HepG2 (cell line): ENCODE results near the gene GNA14.

Experiments used
- FOSL1 ChIP-seq: sonication (generic); formaldehyde crosslinking; IDR thresholded peaks from 2 replicates; pipeline ENCODE4 v1.9.0; 2021; ENCODE audit warnings: missing genetic modification reagents, borderline replicate concordance
- POLR2A ChIP-seq, 2 experiments: IDR thresholded peaks; 2 replicates each; pipeline ENCODE4 v1.6.1; 2011; ENCODE audit warnings: low read depth in 2 of 2, low read length in 2 of 2, mild to moderate bottlenecking in 1 of 2, moderate library complexity in 1 of 2; ENCODE audit not compliant: insufficient read depth in 1 of 2
- XBP1 ChIP-seq: sonication (generic); formaldehyde crosslinking; IDR thresholded peaks from 2 replicates; pipeline ENCODE4 v1.5.0; 2020; ENCODE audit warnings: missing genetic modification reagents
- TF ChIP-seq, protein P1 (sequence below): sonication (generic); formaldehyde crosslinking; IDR thresholded peaks from 2 replicates; pipeline ENCODE4 v1.5.0; 2020; ENCODE audit warnings: mild to moderate bottlenecking, missing genetic modification reagents, moderate library complexity
- TF ChIP-seq, protein P2 (sequence below): sonication (generic); formaldehyde crosslinking; IDR thresholded peaks from 2 replicates; pipeline ENCODE4 v1.4.0; 2020; ENCODE audit warnings: missing genetic modification reagents

DNA sequence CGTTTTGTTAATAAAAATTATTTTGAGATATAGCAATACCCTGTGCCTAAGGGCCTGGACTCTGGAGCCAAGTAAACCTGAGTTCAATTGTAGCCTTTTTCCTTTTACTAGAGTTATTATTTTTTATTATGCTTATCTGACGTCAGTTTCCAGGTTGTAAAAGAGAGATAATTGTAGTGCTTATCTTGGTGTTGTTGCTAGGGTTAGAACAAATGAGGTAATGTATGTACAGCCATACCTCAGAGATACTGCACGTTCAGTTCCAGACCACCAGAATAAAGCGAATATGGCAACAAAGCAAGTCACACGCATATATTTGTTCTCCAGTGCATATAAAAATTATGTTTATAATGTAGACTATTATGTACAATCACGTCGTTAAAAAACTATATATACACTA is 255.8 kb downstream of the GNA14 start:
- TF ChIP-seq, protein P1, sequence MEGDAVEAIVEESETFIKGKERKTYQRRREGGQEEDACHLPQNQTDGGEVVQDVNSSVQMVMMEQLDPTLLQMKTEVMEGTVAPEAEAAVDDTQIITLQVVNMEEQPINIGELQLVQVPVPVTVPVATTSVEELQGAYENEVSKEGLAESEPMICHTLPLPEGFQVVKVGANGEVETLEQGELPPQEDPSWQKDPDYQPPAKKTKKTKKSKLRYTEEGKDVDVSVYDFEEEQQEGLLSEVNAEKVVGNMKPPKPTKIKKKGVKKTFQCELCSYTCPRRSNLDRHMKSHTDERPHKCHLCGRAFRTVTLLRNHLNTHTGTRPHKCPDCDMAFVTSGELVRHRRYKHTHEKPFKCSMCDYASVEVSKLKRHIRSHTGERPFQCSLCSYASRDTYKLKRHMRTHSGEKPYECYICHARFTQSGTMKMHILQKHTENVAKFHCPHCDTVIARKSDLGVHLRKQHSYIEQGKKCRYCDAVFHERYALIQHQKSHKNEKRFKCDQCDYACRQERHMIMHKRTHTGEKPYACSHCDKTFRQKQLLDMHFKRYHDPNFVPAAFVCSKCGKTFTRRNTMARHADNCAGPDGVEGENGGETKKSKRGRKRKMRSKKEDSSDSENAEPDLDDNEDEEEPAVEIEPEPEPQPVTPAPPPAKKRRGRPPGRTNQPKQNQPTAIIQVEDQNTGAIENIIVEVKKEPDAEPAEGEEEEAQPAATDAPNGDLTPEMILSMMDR (CRISPR knock-in tag), result no peak
- TF ChIP-seq XBP1 (CRISPR knock-in tag) (no peak), POLR2A (IDR thresholded peaks at IDR 0.05; ENCODE audit: insufficient read depth in 1 of 2, low read depth in 2 of 2, low read length in 2 of 2) (no peak), FOSL1 (CRISPR knock-in tag) (no peak)
- TF ChIP-seq, protein P2, sequence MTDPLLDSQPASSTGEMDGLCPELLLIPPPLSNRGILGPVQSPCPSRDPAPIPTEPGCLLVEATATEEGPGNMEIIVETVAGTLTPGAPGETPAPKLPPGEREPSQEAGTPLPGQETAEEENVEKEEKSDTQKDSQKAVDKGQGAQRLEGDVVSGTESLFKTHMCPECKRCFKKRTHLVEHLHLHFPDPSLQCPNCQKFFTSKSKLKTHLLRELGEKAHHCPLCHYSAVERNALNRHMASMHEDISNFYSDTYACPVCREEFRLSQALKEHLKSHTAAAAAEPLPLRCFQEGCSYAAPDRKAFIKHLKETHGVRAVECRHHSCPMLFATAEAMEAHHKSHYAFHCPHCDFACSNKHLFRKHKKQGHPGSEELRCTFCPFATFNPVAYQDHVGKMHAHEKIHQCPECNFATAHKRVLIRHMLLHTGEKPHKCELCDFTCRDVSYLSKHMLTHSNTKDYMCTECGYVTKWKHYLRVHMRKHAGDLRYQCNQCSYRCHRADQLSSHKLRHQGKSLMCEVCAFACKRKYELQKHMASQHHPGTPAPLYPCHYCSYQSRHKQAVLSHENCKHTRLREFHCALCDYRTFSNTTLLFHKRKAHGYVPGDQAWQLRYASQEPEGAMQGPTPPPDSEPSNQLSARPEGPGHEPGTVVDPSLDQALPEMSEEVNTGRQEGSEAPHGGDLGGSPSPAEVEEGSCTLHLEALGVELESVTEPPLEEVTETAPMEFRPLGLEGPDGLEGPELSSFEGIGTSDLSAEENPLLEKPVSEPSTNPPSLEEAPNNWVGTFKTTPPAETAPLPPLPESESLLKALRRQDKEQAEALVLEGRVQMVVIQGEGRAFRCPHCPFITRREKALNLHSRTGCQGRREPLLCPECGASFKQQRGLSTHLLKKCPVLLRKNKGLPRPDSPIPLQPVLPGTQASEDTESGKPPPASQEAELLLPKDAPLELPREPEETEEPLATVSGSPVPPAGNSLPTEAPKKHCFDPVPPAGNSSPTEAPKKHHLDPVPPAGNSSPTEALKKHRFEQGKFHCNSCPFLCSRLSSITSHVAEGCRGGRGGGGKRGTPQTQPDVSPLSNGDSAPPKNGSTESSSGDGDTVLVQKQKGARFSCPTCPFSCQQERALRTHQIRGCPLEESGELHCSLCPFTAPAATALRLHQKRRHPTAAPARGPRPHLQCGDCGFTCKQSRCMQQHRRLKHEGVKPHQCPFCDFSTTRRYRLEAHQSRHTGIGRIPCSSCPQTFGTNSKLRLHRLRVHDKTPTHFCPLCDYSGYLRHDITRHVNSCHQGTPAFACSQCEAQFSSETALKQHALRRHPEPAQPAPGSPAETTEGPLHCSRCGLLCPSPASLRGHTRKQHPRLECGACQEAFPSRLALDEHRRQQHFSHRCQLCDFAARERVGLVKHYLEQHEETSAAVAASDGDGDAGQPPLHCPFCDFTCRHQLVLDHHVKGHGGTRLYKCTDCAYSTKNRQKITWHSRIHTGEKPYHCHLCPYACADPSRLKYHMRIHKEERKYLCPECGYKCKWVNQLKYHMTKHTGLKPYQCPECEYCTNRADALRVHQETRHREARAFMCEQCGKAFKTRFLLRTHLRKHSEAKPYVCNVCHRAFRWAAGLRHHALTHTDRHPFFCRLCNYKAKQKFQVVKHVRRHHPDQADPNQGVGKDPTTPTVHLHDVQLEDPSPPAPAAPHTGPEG (CRISPR knock-in tag), result no peak
